Upper lobe of left lung (tissue), 6 donors: ENCODE measurements around the gene IGF2BP3. TPM values are rescaled to one million over a fixed set of nuclear protein-coding genes. Genes with fewer than 3 reads are reported as not detected.
A peak's percentile ranks its signal among the peaks of the same experiment; 100 is the strongest.

ENCODE experiments used
- ATAC-seq, 2 donors: fragments of 200-7000 bp; cut with Tn5 transposase; one replicate each; pipeline ENCODE4 v1.9.1; 2022; ENCODE audit warnings: mild to moderate bottlenecking in 2 of 2, moderate library complexity in 2 of 2; ENCODE audit not compliant: low FRiP score in 2 of 2
- DNase-seq, 2 donors: peaks; one replicate each; pipeline ENCODE4 v3.0.0-alpha.2; 2019 to 2020
- H3K27ac ChIP-seq, 4 donors: fragments of 200-600 bp; sonication (generic); one replicate each; pipeline ENCODE4 v1.5.1; 2016 to 2019
- H3K27me3 ChIP-seq, 4 donors: fragments of 200-600 bp; sonication (generic); one replicate each; pipeline ENCODE4 v1.5.1; 2017 to 2019
- H3K36me3 ChIP-seq, 4 donors: fragments of 200-600 bp; sonication (generic); one replicate each; pipeline ENCODE4 v1.5.1; 2016 to 2019
- H3K4me1 ChIP-seq, 4 donors: fragments of 200-600 bp; sonication (generic); one replicate each; pipeline ENCODE4 v1.5.1; 2018 to 2019
- H3K4me3 ChIP-seq, 4 donors: fragments of 200-600 bp; sonication (generic); one replicate each; pipeline ENCODE4 v1.5.1; 2017 to 2019; ENCODE audit warnings: mild to moderate bottlenecking in 2 of 4, moderate library complexity in 1 of 4
- H3K9me3 ChIP-seq, 4 donors: fragments of 200-600 bp; sonication (generic); one replicate each; pipeline ENCODE4 v1.5.1; 2018 to 2019
- EP300 ChIP-seq, 4 donors: sonication (generic); formaldehyde crosslinking; IDR thresholded peaks; one replicate each; pipeline ENCODE4 v1.5.1; 2017; ENCODE audit warnings: antibody characterized with exemption in 4 of 4, control low read depth in 2 of 4
- POLR2A ChIP-seq, 4 donors: fragments of 450-650 bp; IDR thresholded peaks; one replicate each; pipeline ENCODE4 v1.5.1; 2016 to 2017; ENCODE audit warnings: antibody characterized with exemption in 4 of 4, mild to moderate bottlenecking in 2 of 4
- POLR2AphosphoS5 ChIP-seq, 2 donors: sonication (generic); formaldehyde crosslinking; IDR thresholded peaks; one replicate each; pipeline ENCODE4 v1.5.1; 2017; ENCODE audit warnings: antibody characterized with exemption in 2 of 2
- WGBS, 2 donors: methylation state at CpG; one replicate each; pipeline ENCODE4 v1.1.5; 2017 to 2018; 5-methylcytosine and 5-hydroxymethylcytosine counted together
- total RNA-seq, 6 donors: library from RNA; depleted of rRNA in 4 of 6; stranded (reverse); fragments of >200 nt in 4 of 6; gene quantifications; one replicate each; pipeline versions ENCODE4 v1.1.0 to v1.2.1, GENCODE V29; 2016 to 2021
- TF ChIP-seq, protein P1 (sequence below), 6 experiments: fragments of 450-650 bp in 4 of 6; fragments of 200-600 bp in 2 of 6; sonication (generic) in 2 of 6; IDR thresholded peaks; one replicate each; pipeline ENCODE4 v1.5.1; 2016 to 2019; ENCODE audit warnings: antibody characterized with exemption in 6 of 6
- donor health status: DM: no; HTN: no; CAD: no; lungs with moderate emphysema.
- donor health status: DM: no; HTN: yes; CAD: no; lungs with severe emphysema.

The IGF2BP3 gene
- total RNA-seq, 6 donors from 2014 or later = 0.91 to 1.5 (median 1.1) TPM; not detected in 2

DNA sequence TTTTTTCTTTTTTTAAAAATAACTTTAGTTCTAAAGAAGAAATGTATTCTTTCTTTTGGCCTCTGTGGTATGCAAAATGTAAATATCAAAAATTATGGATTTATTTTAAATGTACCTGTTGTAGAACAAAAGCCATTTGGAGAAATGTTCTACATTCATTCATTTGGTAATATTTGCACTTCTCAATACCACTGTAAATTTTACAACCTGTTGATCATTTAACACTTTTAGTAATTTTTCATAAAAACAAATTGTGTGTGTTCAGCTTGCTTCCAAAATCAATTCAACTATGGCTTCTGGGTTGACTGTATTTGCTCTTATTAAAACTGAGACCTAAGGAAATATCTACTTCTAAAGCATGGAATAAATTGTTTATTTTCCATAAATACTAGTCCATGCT is 2.3 kb upstream of the IGF2BP3 start:
- Histone ChIP-seq H3K4me1 (peaks cover 49 to 58% (median 55%) of the 10 kb centered on the region in 4 donors), H3K36me3 (no peaks in the 10 kb centered on the region), H3K27ac (no peak overlapping the region), H3K27me3 (peaks cover 5 to 87% (median 65%) of the 10 kb centered on the region in 4 donors), H3K4me3 (no peak overlapping the region), H3K9me3 (peaks cover 0 to 2% (median 0%) of the 10 kb centered on the region in 4 donors)
- no peak for DNase-seq
- no peak for TF ChIP-seq POLR2AphosphoS5 (IDR thresholded peaks at IDR 0.05)
- TF ChIP-seq, protein P1, sequence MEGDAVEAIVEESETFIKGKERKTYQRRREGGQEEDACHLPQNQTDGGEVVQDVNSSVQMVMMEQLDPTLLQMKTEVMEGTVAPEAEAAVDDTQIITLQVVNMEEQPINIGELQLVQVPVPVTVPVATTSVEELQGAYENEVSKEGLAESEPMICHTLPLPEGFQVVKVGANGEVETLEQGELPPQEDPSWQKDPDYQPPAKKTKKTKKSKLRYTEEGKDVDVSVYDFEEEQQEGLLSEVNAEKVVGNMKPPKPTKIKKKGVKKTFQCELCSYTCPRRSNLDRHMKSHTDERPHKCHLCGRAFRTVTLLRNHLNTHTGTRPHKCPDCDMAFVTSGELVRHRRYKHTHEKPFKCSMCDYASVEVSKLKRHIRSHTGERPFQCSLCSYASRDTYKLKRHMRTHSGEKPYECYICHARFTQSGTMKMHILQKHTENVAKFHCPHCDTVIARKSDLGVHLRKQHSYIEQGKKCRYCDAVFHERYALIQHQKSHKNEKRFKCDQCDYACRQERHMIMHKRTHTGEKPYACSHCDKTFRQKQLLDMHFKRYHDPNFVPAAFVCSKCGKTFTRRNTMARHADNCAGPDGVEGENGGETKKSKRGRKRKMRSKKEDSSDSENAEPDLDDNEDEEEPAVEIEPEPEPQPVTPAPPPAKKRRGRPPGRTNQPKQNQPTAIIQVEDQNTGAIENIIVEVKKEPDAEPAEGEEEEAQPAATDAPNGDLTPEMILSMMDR (IDR thresholded peaks at IDR 0.05) = no peak
- TF ChIP-seq EP300 (IDR thresholded peaks at IDR 0.05) = no peak
- no peak for TF ChIP-seq POLR2A (IDR thresholded peaks at IDR 0.05)
- no peak for ATAC-seq

DNA sequence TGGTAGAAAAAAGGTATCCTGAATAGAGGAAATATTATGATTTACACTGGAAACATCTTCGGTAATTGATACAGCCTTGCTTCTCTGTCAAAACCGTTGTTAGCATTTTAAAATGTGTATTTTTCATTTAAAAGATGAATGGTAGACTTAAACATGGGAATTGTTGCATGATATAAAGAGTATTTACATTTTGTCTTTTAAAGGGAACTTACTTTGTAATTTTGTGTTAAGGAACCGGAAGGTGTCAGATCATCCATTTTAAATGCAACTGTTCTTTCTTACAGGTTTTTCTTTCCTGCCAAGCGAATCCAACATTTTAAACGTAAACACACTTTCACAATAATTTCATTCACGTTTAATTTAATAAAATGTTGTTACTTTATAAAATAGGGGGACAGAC is 1.8 kb upstream of the IGF2BP3 start:
- peaks cover 0 to 2% (median 0%) of the 10 kb centered on the region in 4 donors for H3K9me3 ChIP-seq
- ATAC-seq (no peak), DNase-seq (no peak)
- WGBS, 2 donors = 60 to 70% methylated on average over 6 of the region's 6 CpGs
- peaks cover 52 to 62% (median 56%) of the 10 kb centered on the region in 4 donors for H3K4me1 ChIP-seq
- H3K27ac ChIP-seq = no peak overlapping the region
- no peak overlapping the region for H3K4me3 ChIP-seq
- H3K27me3 ChIP-seq = peaks cover 5 to 89% (median 62%) of the 10 kb centered on the region in 4 donors
- H3K36me3 ChIP-seq = no peaks in the 10 kb centered on the region
- no peak for TF ChIP-seq EP300 (IDR thresholded peaks at IDR 0.05)
- no peak for TF ChIP-seq POLR2A (IDR thresholded peaks at IDR 0.05)
- TF ChIP-seq, protein P1 (IDR thresholded peaks at IDR 0.05) = no peak
- no peak for TF ChIP-seq POLR2AphosphoS5 (IDR thresholded peaks at IDR 0.05)

DNA sequence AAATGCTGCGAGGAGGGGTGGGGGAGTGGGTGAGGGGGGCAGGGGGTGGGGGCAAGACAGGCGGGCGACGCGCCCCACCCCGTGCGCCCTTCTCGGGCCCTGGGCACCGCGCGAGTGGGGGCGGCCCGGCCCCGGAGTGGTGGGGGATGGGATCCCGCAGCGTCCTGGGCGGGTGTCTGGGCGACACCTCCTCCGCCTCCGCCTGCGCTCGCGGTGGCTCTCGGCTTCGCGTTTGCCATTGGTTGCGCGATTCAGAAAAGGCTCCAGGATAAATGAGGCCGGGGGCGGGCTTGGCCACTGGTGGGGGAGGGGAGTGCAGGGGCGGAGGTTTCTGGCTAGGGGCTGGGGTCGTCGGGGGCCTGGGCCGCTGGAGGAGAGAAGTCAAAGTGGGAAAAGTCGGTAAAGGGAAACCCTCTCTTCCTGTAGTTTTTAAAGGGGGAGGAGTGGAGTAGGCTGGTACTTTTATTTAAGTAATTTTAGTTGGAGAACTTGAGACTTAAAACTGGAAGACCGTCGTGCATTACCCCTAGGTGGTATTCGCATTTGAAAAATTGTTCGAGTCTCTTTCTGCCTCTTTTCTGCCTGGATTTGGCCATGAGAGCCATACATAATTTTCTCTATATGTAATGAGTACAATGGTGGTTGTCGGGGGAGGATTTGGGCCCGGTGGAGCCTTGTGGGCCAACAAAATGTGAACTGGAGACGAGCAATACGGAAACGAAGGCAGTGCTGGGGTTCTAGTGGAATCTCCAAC is 992 bp upstream of the IGF2BP3 start:
- H3K4me3 ChIP-seq = peak overlapping the region in 3 of 4 donors; percentile 4 to 31 (median 26)
- ATAC-seq = no peak
- WGBS, 2 donors = 12 to 24% methylated on average over 17 to 40 of the region's 44 CpGs
- peaks cover 5 to 86% (median 62%) of the 10 kb centered on the region in 4 donors for H3K27me3 ChIP-seq
- peaks cover 0 to 2% (median 0%) of the 10 kb centered on the region in 4 donors for H3K9me3 ChIP-seq
- no peak overlapping the region for H3K27ac ChIP-seq
- H3K4me1 ChIP-seq = peaks cover 52 to 62% (median 56%) of the 10 kb centered on the region in 4 donors
- peak in 1 of 2 donors; percentile 82 for DNase-seq
- TF ChIP-seq EP300 (IDR thresholded peaks at IDR 0.05) = no peak
- TF ChIP-seq, protein P1 (IDR thresholded peaks at IDR 0.05) = no peak
- TF ChIP-seq POLR2AphosphoS5 (IDR thresholded peaks at IDR 0.05) = no peak
- TF ChIP-seq POLR2A (IDR thresholded peaks at IDR 0.05) = no peak
- H3K36me3 ChIP-seq = no peaks in the 10 kb centered on the region

DNA sequence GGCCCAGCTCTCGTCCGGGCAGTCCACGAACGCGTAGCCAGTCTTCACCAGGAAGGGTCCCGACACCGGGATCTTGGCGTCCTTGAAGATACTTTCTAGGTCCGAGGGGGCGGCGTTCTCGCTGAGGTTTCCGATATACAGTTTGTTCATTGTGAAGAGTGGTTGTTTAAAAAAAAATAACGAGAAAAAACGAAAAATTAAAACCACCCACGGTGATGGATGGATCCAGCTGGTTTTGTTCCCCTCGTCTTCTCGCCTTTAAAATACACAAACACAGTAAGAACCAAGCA is 385 bp downstream of the IGF2BP3 start:
- Histone ChIP-seq H3K4me1 (peaks cover 52 to 62% (median 56%) of the 10 kb centered on the region in 4 donors), H3K9me3 (peaks cover 0 to 2% (median 0%) of the 10 kb centered on the region in 4 donors), H3K27ac (no peak overlapping the region), H3K4me3 (peak overlapping the region in 3 of 4 donors; percentile 28 to 42 (median 41)), H3K36me3 (no peaks in the 10 kb centered on the region), H3K27me3 (peaks cover 5 to 80% (median 64%) of the 10 kb centered on the region in 4 donors)
- no peak for TF ChIP-seq POLR2AphosphoS5 (IDR thresholded peaks at IDR 0.05)
- no peak for TF ChIP-seq EP300 (IDR thresholded peaks at IDR 0.05)
- TF ChIP-seq, protein P1 (IDR thresholded peaks at IDR 0.05) = no peak
- no peak for TF ChIP-seq POLR2A (IDR thresholded peaks at IDR 0.05)
- no peak for DNase-seq
- no peak for ATAC-seq
- WGBS, 2 donors = 5 to 6% methylated on average over 17 to 18 of the region's 18 CpGs
